COLO668 (cell line): Measurements from ENCODE around the gene ANAPC13.
A peak's percentile ranks its signal among the peaks of the same experiment; 100 is the strongest.

ENCODE experiments used
- DNase-seq: peaks from one replicate; lab custom pipeline; 2025; ENCODE audit not compliant: unreplicated experiment; lab: John Stamatoyannopoulos, UW

ANAPC13 gene

DNA sequence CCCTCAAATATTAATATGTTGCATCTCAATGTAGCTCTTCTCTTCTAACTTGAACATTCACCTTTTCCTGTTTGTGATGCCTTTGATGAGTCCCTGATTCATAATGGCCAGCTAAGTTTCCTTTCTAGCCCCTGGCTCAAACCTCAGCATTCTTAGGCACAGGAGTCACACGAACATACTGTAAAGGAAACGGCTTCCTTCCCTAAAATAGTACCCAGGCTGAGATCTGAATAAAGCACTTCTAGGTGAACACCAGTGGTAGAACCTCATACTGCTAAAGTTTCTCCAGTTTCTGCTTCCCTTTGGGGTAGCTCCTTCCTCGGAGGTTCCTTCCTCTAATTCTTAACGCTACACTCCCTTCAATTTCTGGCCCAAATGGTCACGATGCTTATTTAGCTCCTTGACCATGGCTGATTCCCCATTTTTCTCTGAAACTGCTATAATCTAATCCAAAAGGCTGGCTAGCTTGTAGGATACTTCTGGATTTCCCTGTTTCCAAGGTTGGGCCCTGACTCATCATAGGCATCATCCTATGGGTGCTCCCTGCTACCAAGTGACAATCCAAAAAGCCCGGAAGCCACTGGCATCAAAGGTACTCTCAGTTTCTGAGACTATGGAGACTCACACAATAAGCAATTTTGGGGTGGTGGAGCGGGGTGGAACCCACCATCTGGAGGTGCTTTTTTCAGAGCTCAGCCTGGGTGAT lies 2.4 kb downstream of the ANAPC13 start:
- no peak for DNase-seq

DNA sequence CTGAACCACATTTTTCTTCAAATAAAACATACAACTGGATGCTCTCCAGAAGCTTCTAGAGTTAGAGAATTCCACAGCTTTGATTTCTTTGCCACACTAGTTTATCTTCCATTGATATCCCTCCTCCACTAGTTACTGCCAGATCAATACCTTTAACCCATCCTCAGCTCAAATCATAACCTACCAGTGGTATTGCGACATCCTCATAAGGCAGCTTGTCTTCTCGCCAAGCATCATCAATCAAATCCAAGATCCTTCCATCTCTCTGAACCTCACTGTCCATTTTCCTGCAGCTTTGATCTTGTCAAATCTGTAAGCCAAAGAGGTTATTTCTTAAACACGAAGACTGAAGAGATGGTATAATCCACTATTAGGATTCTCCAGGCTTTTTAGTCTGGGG lies 3.2 kb downstream of the ANAPC13 start:
- no peak for DNase-seq

GRCh38 chr3:134481166-134481565 lies 4.6 kb downstream of the ANAPC13 start:
- DNase-seq = no peak

DNA sequence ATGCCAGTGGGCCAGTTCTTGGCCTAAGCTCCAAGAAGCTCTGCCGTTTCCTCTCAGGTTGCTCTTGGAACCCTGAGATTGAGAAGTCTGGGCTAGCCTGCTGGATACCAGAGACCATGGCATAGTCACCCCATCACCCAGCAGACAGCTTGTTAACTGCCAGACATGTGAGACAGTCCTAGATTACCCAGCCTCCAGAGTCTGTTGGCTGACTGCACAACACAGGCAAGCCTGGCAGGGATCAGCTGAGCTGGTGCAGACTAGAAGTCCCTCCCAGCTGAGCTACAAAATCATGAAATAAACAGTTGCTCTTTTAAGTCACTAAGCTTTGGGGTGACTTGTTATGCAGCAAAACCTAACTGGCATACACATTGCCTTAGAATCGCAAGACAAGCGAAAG lies 5.2 kb downstream of the ANAPC13 start:
- DNase-seq = no peak

DNA sequence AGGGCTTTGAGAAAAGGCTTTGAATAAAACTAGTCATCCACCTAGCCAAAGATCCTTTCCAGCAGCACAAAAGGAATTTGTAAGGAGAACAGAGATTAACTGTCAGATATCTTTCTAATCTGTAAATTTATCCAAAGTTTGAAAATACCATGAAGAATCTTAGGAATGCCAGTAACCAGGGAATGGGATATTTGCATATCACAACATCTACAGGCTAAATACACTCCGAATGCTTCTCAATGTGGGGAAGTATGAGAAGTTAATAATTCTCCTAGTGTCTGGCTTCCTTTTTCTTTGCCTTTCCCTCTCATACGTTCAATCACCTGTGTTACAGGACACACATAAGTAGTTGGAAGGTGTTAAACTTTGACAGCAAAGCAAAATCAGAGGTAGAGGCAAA lies 7.8 kb downstream of the ANAPC13 start:
- DNase-seq = no peak

DNA sequence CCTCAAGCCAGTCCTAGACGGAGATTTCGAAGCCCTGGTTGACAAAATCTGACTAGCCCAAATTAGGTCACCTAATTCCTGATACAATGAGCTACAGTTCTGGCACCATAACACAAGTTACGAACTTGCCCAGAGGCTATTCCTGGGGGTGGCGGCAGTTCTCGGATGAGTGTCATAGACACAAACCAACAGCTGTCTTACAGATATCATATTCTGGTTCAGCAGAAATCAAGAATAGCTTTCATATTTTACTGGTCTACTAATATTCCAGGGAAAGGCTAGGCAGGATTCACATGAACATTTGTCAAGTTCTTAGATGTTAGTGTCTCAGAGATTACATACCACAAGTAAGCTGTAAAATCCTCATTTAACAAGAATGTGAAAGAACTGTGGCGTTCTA lies 8.8 kb downstream of the ANAPC13 start:
- no peak for DNase-seq

DNA sequence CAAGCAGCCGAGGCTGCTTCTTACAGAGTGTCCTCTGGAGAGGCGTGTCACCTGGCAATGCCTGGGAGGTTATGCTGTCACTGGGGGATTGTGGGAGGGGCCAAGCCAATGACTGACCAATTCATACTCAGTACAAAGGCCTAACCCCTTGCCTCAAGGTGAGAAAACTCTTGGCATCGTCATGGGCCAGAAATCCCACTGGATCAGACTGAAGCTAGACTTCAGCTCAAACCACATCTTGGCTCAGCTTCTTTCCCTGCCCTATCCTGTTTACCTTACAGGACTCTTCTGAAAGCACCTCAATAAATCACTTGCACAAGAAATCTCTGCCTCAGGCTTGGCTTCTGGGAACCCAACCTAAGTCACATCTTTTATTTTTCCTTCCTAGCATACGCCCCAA lies 9.5 kb downstream of the ANAPC13 start:
- DNase-seq = no peak

GRCh38 chr3:134474956-134475355 lies 10.8 kb downstream of the ANAPC13 start:
- DNase-seq = no peak

DNA sequence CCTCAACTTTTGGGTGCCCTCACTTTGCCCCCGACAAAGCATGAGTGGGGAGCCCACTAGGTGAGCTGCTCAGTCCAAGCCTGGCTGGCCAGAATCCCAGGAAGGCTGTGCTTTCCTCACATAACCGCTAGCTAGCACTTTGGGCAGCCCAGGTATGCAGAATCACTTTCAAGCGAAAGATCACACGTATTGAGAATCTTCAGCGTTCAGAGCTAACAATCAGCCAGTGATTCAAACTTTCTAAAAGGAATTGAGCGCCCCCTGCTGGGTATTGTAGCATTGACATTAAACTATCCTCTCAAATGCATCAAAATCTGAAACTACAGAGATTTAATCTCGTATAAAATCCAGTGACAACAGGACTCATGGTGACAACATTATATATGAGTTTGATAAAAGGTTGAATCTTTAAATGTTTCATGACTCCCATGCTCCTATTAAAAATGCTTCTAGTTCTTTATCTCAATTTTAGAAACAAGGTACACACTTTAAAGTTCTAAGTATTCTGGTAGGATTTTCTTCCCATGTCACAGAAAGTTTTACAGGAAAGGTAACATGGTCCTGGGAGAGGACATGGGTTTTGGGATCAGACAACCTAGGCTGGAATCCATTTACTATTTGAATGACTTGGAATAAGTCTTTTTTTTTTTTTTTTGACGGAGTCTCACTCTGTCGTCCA lies 11.8 kb downstream of the ANAPC13 start:
- DNase-seq = peak; percentile 62

GRCh38 chr3:134472831-134473230 lies 13.0 kb downstream of the ANAPC13 start:
- no peak for DNase-seq

DNA sequence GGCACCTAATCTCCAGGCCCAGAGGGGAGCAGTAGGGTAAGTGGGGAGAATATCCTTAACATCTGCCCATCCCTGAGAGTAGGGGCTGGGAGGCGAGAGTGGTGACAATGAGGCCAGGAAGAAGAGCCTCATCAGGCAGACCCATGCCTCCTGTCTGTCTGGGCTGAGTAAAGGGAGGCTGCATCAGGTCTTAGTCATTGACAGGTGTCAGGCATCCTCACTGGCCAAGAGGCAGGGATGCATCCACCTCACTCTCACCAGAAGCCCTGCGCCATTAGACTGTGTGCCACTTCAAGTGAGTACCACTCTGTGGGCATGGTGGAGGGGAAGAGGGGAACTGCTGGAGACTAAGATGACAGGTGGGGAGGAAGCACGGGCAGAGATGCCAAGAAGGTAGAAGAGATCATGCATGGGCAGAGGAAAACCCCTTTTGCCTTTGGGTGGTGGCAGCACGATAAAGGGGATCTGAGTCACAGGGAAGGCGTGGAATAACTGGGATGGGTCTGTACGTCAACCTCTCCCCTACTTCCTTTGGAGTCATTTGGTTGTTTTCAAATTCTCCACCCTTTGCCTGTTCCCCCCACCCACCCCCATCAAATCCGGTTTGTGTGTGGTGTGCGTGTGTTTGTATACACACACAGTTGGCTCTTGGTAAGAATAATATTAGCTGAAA lies 14.1 kb downstream of the ANAPC13 start:
- no peak for DNase-seq

- DNase-seq = no peak
Measured at GRCh38 chr3:134468519-134468918, 17.3 kb downstream of the ANAPC13 start.

DNA sequence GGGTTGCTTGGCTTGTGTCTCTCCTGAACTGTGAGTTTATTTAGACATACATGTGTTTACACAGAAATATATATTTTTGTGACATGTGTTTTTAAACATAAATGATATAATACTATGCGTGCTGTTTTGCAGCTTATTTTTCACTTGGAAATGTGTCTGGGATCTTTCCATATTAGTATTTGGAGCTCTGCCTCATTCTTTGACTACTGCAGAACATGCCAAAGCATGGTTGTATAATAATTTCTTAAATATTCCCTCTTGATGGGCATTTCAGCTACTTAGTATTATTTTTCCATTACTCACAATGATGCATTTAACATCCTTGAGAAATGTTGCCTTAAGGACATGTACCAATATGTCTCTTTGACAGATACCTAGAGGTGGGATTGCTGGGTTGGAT lies 19.5 kb downstream of the ANAPC13 start:
- DNase-seq = no peak

GRCh38 chr3:134464689-134465365 lies 21.0 kb downstream of the ANAPC13 start:
- no peak for DNase-seq

GRCh38 chr3:134464064-134464688 lies 21.6 kb downstream of the ANAPC13 start:
- no peak for DNase-seq

DNA sequence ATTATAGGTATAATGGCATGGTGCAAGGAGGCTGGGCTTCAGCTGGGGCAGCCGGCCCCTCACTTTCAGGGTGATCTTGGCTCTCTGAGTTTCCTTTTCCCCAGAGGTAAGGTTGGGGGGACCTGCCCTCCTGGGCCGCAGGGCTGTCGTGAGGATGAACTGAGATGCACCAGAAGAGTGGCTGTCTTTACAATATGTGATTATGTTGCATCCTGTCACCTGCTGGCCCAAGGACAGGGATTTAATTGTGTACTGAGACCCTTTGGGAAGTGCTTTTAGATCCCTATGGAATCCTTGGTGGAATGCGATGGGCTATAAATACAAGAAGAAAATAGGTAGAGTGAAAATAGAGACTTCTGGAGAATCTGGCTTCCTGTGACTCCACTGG lies 22.1 kb downstream of the ANAPC13 start:
- no peak for DNase-seq

DNA sequence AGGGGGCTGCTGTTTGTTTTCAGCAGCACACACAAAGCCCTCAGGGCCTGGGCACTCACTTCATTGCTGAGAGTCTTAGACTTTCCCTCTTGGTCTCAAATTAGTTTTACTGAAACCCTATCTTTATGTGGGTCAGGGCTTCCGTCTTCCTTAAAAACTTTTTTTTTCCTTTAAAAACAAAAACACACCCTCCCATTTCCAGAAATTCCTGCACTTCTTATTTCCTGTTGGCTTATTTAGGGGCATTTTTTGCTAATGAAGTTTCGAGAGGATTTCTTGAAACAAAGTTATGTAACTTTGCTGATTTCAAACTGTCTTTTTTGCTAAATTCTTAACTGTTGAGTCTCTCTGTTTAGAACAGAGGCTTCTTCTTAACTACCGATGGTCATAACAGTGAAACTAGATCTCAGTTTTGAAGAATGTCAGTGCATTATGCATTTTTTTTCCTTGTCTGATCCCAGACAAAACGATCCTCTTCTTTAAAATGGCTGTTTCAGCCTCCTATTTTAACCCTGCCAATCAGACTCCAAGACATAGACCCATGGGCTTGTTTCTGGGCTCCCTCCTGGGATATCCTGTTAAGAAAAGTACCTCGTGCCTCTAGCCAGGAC lies 23.3 kb downstream of the ANAPC13 start:
- no peak for DNase-seq

- DNase-seq = no peak
Measured at GRCh38 chr3:134460965-134461364, 24.8 kb downstream of the ANAPC13 start.

- DNase-seq = no peak
Measured at GRCh38 chr3:134459562-134459961, 26.2 kb downstream of the ANAPC13 start.

DNA sequence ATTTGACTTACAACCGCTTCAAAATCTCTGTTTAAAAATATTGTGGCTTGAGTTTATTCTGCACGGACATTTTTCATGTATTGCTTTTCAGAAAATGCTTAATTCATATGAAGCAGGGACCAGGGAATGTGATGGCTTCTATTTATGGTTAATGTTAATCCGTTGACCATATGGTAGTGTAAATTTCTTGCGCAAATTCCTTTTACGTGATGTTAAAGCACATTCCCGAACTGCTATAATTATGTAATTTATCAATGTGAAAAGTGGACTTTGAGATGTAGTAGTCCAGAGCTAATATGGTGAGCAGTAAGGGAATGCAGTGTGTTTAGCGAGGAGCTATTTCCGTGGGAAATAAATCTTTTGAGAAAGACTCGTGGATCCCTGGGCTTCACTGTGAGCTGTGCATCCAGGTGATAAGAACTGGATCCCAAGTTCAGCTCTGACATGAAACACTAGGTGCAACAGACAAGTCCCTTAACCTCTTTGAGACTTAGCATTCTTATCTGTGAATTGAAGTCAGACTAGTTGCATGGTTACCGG lies 27.3 kb downstream of the ANAPC13 start:
- no peak for DNase-seq
